Immature natural killer cell (primary cell): ENCODE data around the gene IL1RL2. TPM values are rescaled to one million over a fixed set of nuclear protein-coding genes. Genes with fewer than 3 reads are reported as not detected.

ENCODE experiments used
- DNase-seq, 3 donors: peaks; one replicate each; pipeline ENCODE4 v3.0.0; 2022; ENCODE audit warnings: mixed read lengths in 1 of 3
- H3K27ac Mint-ChIP-seq, 6 donors: one replicate each; pipeline ENCODE4 v1.8.0; 2020; ENCODE audit warnings: mixed read lengths in 6 of 6, mild to moderate bottlenecking in 5 of 6, inconsistent platforms in 4 of 6, moderate library complexity in 3 of 6
- H3K27me3 Mint-ChIP-seq, 3 donors: one replicate each; pipeline ENCODE4 v1.8.0; 2020 to 2021; ENCODE audit warnings: low read depth in 3 of 3, mild to moderate bottlenecking in 3 of 3, mixed read lengths in 3 of 3, moderate library complexity in 3 of 3, inconsistent platforms in 1 of 3
- H3K36me3 Mint-ChIP-seq, 3 donors: one replicate each; pipeline ENCODE4 v1.8.0; 2020; ENCODE audit warnings: mixed read lengths in 3 of 3, inconsistent platforms in 2 of 3, mild to moderate bottlenecking in 2 of 3
- H3K4me1 Mint-ChIP-seq, 2 donors: one replicate each; pipeline ENCODE4 v1.8.0; 2020; ENCODE audit warnings: inconsistent platforms in 2 of 2, mild to moderate bottlenecking in 2 of 2, mixed read lengths in 2 of 2, moderate library complexity in 1 of 2
- H3K4me3 Mint-ChIP-seq, 5 donors: one replicate each; pipeline ENCODE4 v1.8.0; 2020; ENCODE audit warnings: mild to moderate bottlenecking in 5 of 5, mixed read lengths in 5 of 5, inconsistent platforms in 3 of 5, moderate library complexity in 3 of 5
- H3K9me3 Mint-ChIP-seq, 6 donors: one replicate each; pipeline ENCODE4 v1.8.0; 2020; ENCODE audit warnings: mild to moderate bottlenecking in 6 of 6, mixed read lengths in 6 of 6, inconsistent platforms in 4 of 6, moderate library complexity in 3 of 6
- polyA plus RNA-seq, 3 donors: library from polyadenylated mRNA; unstranded; fragments of 300-500 nt; fragmentation: Illumina TruSeq; gene quantifications; one replicate each; pipeline ENCODE4 v1.2.3, GENCODE V29; 2021

IL1RL2 gene
- polyA plus RNA-seq, result not detected

DNA sequence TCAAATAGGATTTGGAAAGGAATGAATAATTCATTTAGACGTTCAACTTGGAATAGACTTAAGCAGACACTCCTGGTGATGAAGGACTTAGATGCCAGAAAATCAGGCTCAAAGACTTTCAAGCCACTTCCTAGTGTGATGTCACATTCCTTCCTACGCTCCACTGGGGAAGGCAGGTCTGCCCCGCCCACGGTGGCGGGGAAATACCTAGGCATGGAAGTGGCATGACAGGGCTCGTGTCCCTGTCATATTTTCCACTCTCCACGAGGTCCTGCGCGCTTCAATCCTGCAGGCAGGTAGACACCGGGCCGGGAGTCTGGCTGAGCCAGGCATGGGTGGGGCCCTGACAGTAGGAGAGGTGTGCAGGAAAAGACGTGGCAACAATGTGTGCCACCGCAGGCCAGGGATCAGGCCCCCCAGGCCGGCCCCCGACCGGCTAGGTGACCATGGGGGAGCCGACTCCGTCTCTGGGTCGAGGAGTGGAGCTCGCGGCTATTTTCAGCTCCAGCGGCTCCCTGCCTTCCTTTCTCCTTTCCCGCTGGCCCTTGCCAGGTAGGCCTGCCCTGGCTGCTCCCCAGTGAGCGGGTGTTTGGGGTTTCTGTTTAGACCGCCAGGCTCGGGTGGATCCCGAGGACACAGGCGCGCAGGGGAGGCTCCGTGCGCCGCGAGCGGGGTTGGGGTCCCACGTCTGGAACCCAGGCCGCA is at the start of gene IL1RL2:
Gene IL1RL2, plus strand, starts transcription at position 233 of the 705 bp plus-strand sequence. CDS start 845 bp downstream, outside the sequence.
- Mint-ChIP-seq H3K4me3 (peak within 1 kb of the TSS; percentile 42 to 82 (median 73)), H3K9me3 (peaks cover 0 to 2% (median 0%) of the 10 kb centered on the region in 6 donors), H3K27me3 (peaks cover 9 to 21% (median 12%) of the 10 kb centered on the region in 3 donors), H3K36me3 (no peaks in the 10 kb centered on the region), H3K4me1 (peaks cover 4 to 6% of the 10 kb centered on the region in 2 donors), H3K27ac (no peak within 1 kb of the TSS)
- no peak for DNase-seq

- no peak for DNase-seq
- H3K36me3 Mint-ChIP-seq, result peaks cover 0 to 3% (median 0%) of the 10 kb centered on the region in 3 donors
- no peak overlapping the region for H3K27ac Mint-ChIP-seq
- peaks cover 29 to 46% of the 10 kb centered on the region in 2 donors for H3K4me1 Mint-ChIP-seq
- H3K9me3 Mint-ChIP-seq, result peaks cover 0 to 2% (median 0%) of the 10 kb centered on the region in 6 donors
- peak overlapping the region in 1 of 5 donors; percentile 27 for H3K4me3 Mint-ChIP-seq
- peaks cover 2 to 19% (median 11%) of the 10 kb centered on the region in 3 donors for H3K27me3 Mint-ChIP-seq
These were observed 49.7 kb upstream of the IL1RL2 start for GRCh38 chr2:102137138-102137537.

DNA sequence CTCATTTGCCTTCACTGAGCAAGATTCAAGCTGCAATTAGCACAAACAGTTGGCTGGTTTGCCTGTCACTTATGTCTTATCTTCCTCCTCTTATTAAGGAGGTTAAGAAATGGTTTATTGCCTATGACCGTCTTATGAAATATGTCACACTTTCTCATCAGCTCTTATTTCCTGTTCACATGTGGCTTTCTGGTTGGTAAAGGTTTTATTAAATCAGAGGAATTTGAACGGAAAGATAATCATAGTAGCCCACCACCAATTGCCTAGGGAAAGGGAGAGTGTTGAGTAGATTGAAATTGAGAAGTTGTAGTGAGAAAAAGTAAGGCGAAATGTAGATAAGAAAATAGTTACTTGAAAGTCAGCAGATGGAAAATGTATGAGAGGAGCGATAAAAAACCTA is 48.5 kb upstream of the IL1RL2 start:
- peak; percentile 26 to 35 (median 33) for DNase-seq
- H3K4me3 Mint-ChIP-seq, result peak overlapping the region; percentile 6 to 57 (median 35)
- H3K4me1 Mint-ChIP-seq, result peaks cover 36 to 55% of the 10 kb centered on the region in 2 donors
- peaks cover 3 to 24% (median 17%) of the 10 kb centered on the region in 3 donors for H3K27me3 Mint-ChIP-seq
- peaks cover 0 to 3% (median 0%) of the 10 kb centered on the region in 3 donors for H3K36me3 Mint-ChIP-seq
- H3K9me3 Mint-ChIP-seq, result peaks cover 0 to 2% (median 0%) of the 10 kb centered on the region in 6 donors
- H3K27ac Mint-ChIP-seq, result no peak overlapping the region

DNA sequence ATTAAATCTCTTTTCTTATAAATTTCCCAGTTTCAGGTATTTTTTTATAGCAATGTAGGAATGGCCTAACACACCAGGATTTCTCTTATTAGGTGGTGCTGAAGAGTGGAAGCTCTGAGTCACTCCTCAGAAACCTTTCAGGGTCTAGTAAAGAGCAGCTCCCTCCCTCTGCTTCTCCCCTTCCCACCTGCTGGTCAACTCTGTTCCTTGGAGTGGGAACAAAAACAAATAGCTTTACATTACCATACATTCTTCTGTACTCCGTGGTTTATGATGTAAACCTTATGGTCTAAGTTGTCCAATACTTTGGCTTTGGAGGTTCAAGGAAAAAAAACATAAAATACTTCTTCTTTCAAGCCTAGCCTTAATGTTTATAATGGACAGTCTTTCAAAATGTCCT is 47.0 kb upstream of the IL1RL2 start:
- Mint-ChIP-seq H3K4me1 (peaks cover 36 to 55% of the 10 kb centered on the region in 2 donors), H3K4me3 (no peak overlapping the region), H3K27ac (no peak overlapping the region), H3K9me3 (peaks cover 2 to 4% (median 3%) of the 10 kb centered on the region in 6 donors), H3K36me3 (peaks cover 0 to 3% (median 2%) of the 10 kb centered on the region in 3 donors), H3K27me3 (peaks cover 6 to 28% (median 19%) of the 10 kb centered on the region in 3 donors)
- DNase-seq, result no peak

GRCh38 chr2:102140377-102140776 is 46.4 kb upstream of the IL1RL2 start:
- DNase-seq, result no peak
- H3K4me1 Mint-ChIP-seq, result peaks cover 36 to 55% of the 10 kb centered on the region in 2 donors
- no peak overlapping the region for H3K4me3 Mint-ChIP-seq
- H3K9me3 Mint-ChIP-seq, result peaks cover 3 to 10% (median 8%) of the 10 kb centered on the region in 6 donors
- H3K27ac Mint-ChIP-seq, result no peak overlapping the region
- H3K27me3 Mint-ChIP-seq, result peaks cover 9 to 31% (median 22%) of the 10 kb centered on the region in 3 donors
- H3K36me3 Mint-ChIP-seq, result peaks cover 2 to 7% (median 3%) of the 10 kb centered on the region in 3 donors

DNA sequence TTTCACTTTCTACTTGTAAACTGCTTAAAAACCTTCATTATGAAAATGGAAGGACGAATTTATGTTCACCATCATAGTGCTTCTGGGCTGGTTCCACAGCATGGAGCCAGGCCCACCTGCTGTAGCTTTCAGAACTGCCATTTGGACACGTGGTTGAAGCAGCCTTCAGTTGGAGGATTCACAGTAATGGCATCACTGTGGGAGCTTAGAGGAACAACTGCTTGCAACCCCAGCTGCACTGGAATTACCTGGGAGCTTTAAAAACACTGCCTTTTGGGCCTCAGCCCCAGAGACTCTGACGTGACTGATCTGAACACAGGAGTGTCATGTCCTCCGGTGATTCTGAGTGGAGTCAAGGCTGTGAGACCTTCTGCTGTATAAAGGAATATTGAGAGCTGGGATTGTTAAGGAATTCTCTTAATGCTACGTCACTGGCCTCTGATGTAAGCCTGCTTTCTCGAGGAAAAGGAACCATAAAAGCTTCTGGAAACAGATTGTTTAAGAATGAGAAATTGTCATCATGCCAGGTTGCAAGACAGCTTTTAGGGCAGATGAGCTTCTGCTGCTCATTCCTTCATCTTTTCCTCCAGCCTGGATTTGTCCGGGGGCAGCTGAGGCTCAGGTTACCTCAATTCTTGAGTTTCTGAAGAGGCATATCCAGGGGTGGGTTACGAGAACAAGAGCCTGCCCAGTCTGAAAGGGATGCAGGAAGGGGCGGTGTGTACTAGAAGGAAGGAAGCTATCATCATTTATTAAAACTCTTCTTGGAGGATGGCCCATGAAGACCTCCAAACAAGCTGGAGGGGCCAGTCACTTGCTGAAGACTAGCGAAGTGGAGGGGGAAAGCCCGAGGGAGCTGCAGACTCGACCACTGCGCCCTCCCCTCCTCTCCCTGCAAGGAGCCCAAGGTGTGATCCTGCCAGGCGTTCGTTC is 45.5 kb upstream of the IL1RL2 start:
- Mint-ChIP-seq H3K27me3 (peaks cover 9 to 35% (median 22%) of the 10 kb centered on the region in 3 donors), H3K4me1 (peaks cover 36 to 55% of the 10 kb centered on the region in 2 donors), H3K9me3 (peaks cover 9 to 19% (median 16%) of the 10 kb centered on the region in 6 donors), H3K4me3 (peak overlapping the region in 4 of 5 donors; percentile 33 to 60 (median 50)), H3K36me3 (peaks cover 3 to 11% (median 3%) of the 10 kb centered on the region in 3 donors), H3K27ac (no peak overlapping the region)
- DNase-seq, result no peak

GRCh38 chr2:102141970-102142828 is 44.6 kb upstream of the IL1RL2 start, which contains the start of gene IL1R1:
IL1R1 (plus strand) TSS chr2:102142746; CDS start chr2:102157725, 14,979 bp downstream.
- Mint-ChIP-seq H3K27ac (no peak within 1 kb of the TSS), H3K36me3 (peaks cover 3 to 16% (median 7%) of the 10 kb centered on the region in 3 donors), H3K4me3 (peak within 1 kb of the TSS; percentile 66 to 78 (median 73)), H3K27me3 (peaks cover 11 to 36% (median 22%) of the 10 kb centered on the region in 3 donors), H3K9me3 (peaks cover 14 to 28% (median 23%) of the 10 kb centered on the region in 6 donors), H3K4me1 (peaks cover 31 to 48% of the 10 kb centered on the region in 2 donors)
- no peak for DNase-seq

- Mint-ChIP-seq H3K9me3 (peaks cover 16 to 35% (median 30%) of the 10 kb centered on the region in 6 donors), H3K4me3 (peak overlapping the region; percentile 56 to 78 (median 73)), H3K27ac (no peak overlapping the region), H3K27me3 (peaks cover 15 to 39% (median 22%) of the 10 kb centered on the region in 3 donors), H3K4me1 (peaks cover 23 to 41% of the 10 kb centered on the region in 2 donors), H3K36me3 (peaks cover 3 to 20% (median 8%) of the 10 kb centered on the region in 3 donors)
- DNase-seq, result peak in 1 of 3 donors; percentile 10
These were observed 43.9 kb upstream of the IL1RL2 start for GRCh38 chr2:102142829-102143449.

DNA sequence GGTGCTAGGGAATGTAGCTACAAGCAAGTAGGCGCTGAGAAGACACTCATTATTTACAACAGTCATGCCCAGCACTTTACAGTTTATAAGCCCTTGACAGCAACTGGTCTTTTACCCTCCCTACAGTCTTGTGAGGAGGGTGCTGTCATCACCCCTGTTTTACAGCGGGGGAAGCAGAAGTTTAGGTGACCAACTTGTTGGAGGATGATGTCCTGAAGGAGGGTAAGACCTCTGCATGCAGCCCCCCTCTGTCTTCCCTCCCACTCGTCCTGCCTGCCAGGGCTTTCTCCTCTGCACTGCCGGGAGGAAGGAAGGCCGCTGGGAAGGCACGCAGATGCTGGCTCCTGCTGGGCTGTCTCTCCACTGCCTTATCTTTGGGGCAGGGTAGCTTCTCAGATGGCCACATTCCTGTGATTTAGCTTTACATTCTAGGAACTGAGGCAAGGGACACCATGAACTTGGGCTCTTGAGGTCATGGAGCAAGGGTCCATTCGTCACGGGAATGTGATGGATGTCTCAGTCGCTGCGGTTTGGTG is 43.3 kb upstream of the IL1RL2 start:
- DNase-seq, result no peak
- peak overlapping the region; percentile 56 to 78 (median 73) for H3K4me3 Mint-ChIP-seq
- H3K4me1 Mint-ChIP-seq, result peaks cover 18 to 35% of the 10 kb centered on the region in 2 donors
- peaks cover 19 to 41% (median 35%) of the 10 kb centered on the region in 6 donors for H3K9me3 Mint-ChIP-seq
- H3K27ac Mint-ChIP-seq, result no peak overlapping the region
- peaks cover 3 to 20% (median 8%) of the 10 kb centered on the region in 3 donors for H3K36me3 Mint-ChIP-seq
- peaks cover 15 to 39% (median 22%) of the 10 kb centered on the region in 3 donors for H3K27me3 Mint-ChIP-seq

DNA sequence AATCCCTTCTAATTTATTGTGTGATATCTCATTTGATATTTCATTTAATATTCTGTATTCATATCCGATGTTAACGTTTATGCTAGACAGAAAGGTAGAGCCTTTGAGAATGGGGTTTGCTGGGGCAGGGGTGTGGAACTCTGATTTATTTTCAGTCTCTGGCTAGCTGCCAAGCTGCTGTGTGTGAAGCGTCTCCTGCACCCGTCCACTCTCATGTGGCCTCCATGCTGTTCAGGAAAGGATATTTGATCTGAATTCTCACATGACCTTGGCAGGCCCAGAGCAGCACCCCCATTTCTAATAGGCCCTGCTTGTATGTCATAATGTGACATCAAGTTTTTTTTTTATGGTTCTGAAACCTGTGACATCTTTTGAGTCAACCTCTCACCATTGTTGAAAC is 42.7 kb upstream of the IL1RL2 start:
- no peak overlapping the region for H3K27ac Mint-ChIP-seq
- peaks cover 6 to 20% (median 8%) of the 10 kb centered on the region in 3 donors for H3K36me3 Mint-ChIP-seq
- peaks cover 22 to 47% (median 40%) of the 10 kb centered on the region in 6 donors for H3K9me3 Mint-ChIP-seq
- DNase-seq, result no peak
- no peak overlapping the region for H3K4me3 Mint-ChIP-seq
- H3K27me3 Mint-ChIP-seq, result peaks cover 15 to 39% (median 22%) of the 10 kb centered on the region in 3 donors
- peaks cover 12 to 29% of the 10 kb centered on the region in 2 donors for H3K4me1 Mint-ChIP-seq

GRCh38 chr2:102145107-102145506 is 41.7 kb upstream of the IL1RL2 start:
- Mint-ChIP-seq H3K27ac (no peak overlapping the region), H3K4me1 (peaks cover 11 to 19% of the 10 kb centered on the region in 2 donors), H3K9me3 (peaks cover 22 to 51% (median 41%) of the 10 kb centered on the region in 6 donors), H3K27me3 (peaks cover 15 to 35% (median 22%) of the 10 kb centered on the region in 3 donors), H3K4me3 (no peak overlapping the region), H3K36me3 (peaks cover 4 to 20% (median 8%) of the 10 kb centered on the region in 3 donors)
- DNase-seq, result no peak

GRCh38 chr2:102145934-102146333 is 40.9 kb upstream of the IL1RL2 start:
- Mint-ChIP-seq H3K9me3 (peaks cover 20 to 51% (median 41%) of the 10 kb centered on the region in 6 donors), H3K4me1 (peaks cover 11 to 19% of the 10 kb centered on the region in 2 donors), H3K27me3 (peaks cover 14 to 32% (median 22%) of the 10 kb centered on the region in 3 donors), H3K36me3 (peaks cover 4 to 20% (median 8%) of the 10 kb centered on the region in 3 donors), H3K4me3 (no peak overlapping the region), H3K27ac (no peak overlapping the region)
- no peak for DNase-seq
